ENCODE data around the gene TWF2. TPM values are rescaled to one million over a fixed set of nuclear protein-coding genes. Genes with fewer than 3 reads are reported as not detected.

The TWF2 gene
- total RNA-seq, 1 experiment from 2014 or later, result 44.8 TPM

DNA sequence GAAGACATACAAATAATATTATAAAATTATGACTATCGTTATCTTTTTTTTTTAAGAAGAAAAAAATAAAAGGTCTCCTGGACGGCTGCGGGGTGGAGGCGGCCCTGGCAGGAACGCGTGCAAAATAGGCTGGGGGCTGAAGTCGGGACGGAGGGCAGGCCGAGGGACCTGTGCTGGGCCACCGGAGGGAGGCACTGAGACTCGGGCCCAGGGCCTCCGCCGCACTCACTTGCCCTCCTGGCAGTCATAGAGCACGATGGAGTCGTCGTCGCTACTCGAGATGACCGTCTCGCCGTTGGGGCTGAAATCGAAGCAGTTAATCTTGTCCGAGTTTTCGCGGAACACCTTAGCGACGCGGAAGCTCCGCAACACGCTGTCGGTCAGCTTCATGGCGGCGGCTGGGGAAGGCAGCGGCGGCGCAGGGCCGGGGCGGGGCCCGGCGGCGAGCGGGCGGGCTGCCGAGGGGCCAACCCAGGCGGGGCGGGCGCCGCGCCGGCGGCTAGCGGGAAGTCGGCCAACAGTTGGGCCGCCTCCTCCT, 39.1 kb upstream of the TWF2 start:
- H4K20me1 ChIP-seq (ENCODE audit: control insufficient read depth, insufficient read depth, insufficient read length), result no peaks in the 10 kb centered on the region
- TF ChIP-seq, protein P1, sequence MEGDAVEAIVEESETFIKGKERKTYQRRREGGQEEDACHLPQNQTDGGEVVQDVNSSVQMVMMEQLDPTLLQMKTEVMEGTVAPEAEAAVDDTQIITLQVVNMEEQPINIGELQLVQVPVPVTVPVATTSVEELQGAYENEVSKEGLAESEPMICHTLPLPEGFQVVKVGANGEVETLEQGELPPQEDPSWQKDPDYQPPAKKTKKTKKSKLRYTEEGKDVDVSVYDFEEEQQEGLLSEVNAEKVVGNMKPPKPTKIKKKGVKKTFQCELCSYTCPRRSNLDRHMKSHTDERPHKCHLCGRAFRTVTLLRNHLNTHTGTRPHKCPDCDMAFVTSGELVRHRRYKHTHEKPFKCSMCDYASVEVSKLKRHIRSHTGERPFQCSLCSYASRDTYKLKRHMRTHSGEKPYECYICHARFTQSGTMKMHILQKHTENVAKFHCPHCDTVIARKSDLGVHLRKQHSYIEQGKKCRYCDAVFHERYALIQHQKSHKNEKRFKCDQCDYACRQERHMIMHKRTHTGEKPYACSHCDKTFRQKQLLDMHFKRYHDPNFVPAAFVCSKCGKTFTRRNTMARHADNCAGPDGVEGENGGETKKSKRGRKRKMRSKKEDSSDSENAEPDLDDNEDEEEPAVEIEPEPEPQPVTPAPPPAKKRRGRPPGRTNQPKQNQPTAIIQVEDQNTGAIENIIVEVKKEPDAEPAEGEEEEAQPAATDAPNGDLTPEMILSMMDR (conservative IDR thresholded peaks at IDR 0.05), result peak; percentile 51; the same call in 2 of the 3 replicates
- H3K36me3 Mint-ChIP-seq (ENCODE audit: insufficient read depth in 1 of 3, low read depth in 3 of 3), result peaks cover 17 to 36% (median 29%) of the 10 kb centered on the region in 3 experiments
- no peak overlapping the region; the same call in 1 of the 2 replicates for H3K4ac ChIP-seq (ENCODE audit: low read depth, low read length)
- 0 out of 5 replicates have a peak, but pooled peaks cover 0 to 3% of the 10 kb centered on the region in 2 experiments for H3K9me3 Mint-ChIP-seq
- H3K14ac ChIP-seq (ENCODE audit: insufficient read depth, low read length), result peak overlapping the region; percentile 99
- H3K4me1 ChIP-seq (ENCODE audit: insufficient read depth, low read length), result 0 out of 2 replicates have a peak, but pooled peaks cover 3% of the 10 kb centered on the region
- no peak overlapping the region for H2BK12ac ChIP-seq (ENCODE audit: insufficient read length, low read depth, low read length)
- H4K8ac ChIP-seq (replicated peaks; ENCODE audit: insufficient read length, low read depth, low read length), result no peak overlapping the region
- peak overlapping the region; percentile 69 for H3T11ph ChIP-seq (ENCODE audit: low read length)
- H3K79me2 ChIP-seq (ENCODE audit: insufficient read depth, low read length), result peaks cover 43% of the 10 kb centered on the region
- no peak overlapping the region for H4K91ac ChIP-seq (ENCODE audit: insufficient read length, low read depth, low read length)
- peak overlapping the region; percentile 83 for H3K9ac ChIP-seq (ENCODE audit: extremely low read depth, insufficient read length, low read length)
- no peak overlapping the region for H2BK15ac ChIP-seq (ENCODE audit: low read depth, low read length)
- no peaks in the 10 kb centered on the region for H3K27me3 ChIP-seq (ENCODE audit: insufficient read depth, low read length)
- peaks cover 31 to 40% of the 10 kb centered on the region in 2 experiments for H3K4me1 Mint-ChIP-seq
- DNase-seq, result no peak
- peak overlapping the region; percentile 98 to 100 (median 100) for H3K27ac Mint-ChIP-seq
- H2AK5ac ChIP-seq (ENCODE audit: insufficient read length, low read length), result no peak overlapping the region
- WGBS (ENCODE audit: extremely low coverage, insufficient read length, low lambda C conversion rate), result no CpG with 5 or more reads among the region's 54 CpGs
- peak overlapping the region; percentile 15 for H3K56ac ChIP-seq (ENCODE audit: insufficient read length, low read depth, low read length)
- H3K79me1 ChIP-seq (ENCODE audit: insufficient read depth, low read depth, low read length, poor library complexity, severe bottlenecking), result no peaks in the 10 kb centered on the region
- peaks cover 10% of the 10 kb centered on the region for H3K23me2 ChIP-seq (ENCODE audit: insufficient read length, low read depth, low read length, poor library complexity, severe bottlenecking)
- no peak overlapping the region for H2AFZ ChIP-seq (ENCODE audit: low read length)
- peak overlapping the region; percentile 34 for H4K5ac ChIP-seq (ENCODE audit: insufficient read length, low read depth, low read length)
- peak overlapping the region; percentile 92 to 99 for H3K4me3 Mint-ChIP-seq
- no peaks in the 10 kb centered on the region for H3K27me3 Mint-ChIP-seq (ENCODE audit: low read depth)
- peak overlapping the region; percentile 83 for H3K4me2 ChIP-seq (ENCODE audit: insufficient read depth, insufficient read length, low read length)
- H3K9me3 ChIP-seq (ENCODE audit: control insufficient read depth, low read depth, low read length), result no peaks in the 10 kb centered on the region
- peak overlapping the region; percentile 20 for H3K27ac ChIP-seq (ENCODE audit: insufficient read length, low read depth, low read length)
- H3K23ac ChIP-seq (ENCODE audit: insufficient read length, low read depth, low read length), result no peak overlapping the region
- no peak overlapping the region for H2BK20ac ChIP-seq (ENCODE audit: low read depth, low read length, poor library complexity, severe bottlenecking)
- peak overlapping the region; percentile 92 for H2BK5ac ChIP-seq (ENCODE audit: insufficient read length, low read length)
- H3K18ac ChIP-seq (ENCODE audit: insufficient read length, low read depth, low read length), result peak overlapping the region; percentile 99
- H2BK120ac ChIP-seq (ENCODE audit: low read depth, low read length, poor library complexity, severe bottlenecking), result no peak overlapping the region
